K562 (cell line): ENCODE data around the gene TULP1. TPM values are rescaled to one million over a fixed set of nuclear protein-coding genes. Genes with fewer than 3 reads are reported as not detected.

ENCODE experiments used
- ATAC-seq: fragments of 200-7000 bp; cut with Tn5 transposase; 3 replicates; pipeline ENCODE4 v1.9.1; 2020; ENCODE audit warnings: moderate library complexity
- BruUV-seq: library from RNA; stranded (reverse); fragments of 400-500 nt; replicated peaks from 2 replicates; lab custom pipeline; 2021; lab: Mats Ljungman, UMichigan
- CTCF ChIA-PET: fragments of 300-600 bp; formaldehyde crosslinking; extraction: SDS; loops from one replicate; lab custom pipeline; 2021; ENCODE audit warnings: low intra/inter-chr PET ratio; lab: Yijun Ruan, JAX
- POLR2A ChIA-PET: fragments of 300-600, 350-650 bp; sonication (Branson Sonifier 250); formaldehyde crosslinking; extraction: SDS; loops from one replicate; lab custom pipeline; 2021; ENCODE audit warnings: antibody characterized with exemption, inconsistent platforms; lab: Yijun Ruan, JAX
- DNase-seq, 4 experiments: peaks; one replicate each; pipeline versions ENCODE4 v3.0.0 to v3.0.0-alpha.2; 2011 to 2018; ENCODE audit warnings: low spot score in 3 of 4, mixed read lengths in 3 of 4; ENCODE audit errors: extremely low read depth in 1 of 4
- FAIRE-seq: peaks from 2 replicates; lab custom pipeline; 2011; peaks lifted over from hg19 to GRCh38; lab: Jason Lieb, UNC
- H2AFZ ChIP-seq: 2 replicates; pipeline ENCODE4 v1.6.0; 2011; ENCODE audit warnings: low read depth, low read length, control low read depth, inconsistent platforms
- H3K27ac ChIP-seq: fragments of 200-600 bp; 3 replicates; pipeline ENCODE4 v1.8.0; 2011; ENCODE audit warnings: low read depth, mild to moderate bottlenecking, control low read depth, inconsistent platforms, low read length, moderate library complexity, mixed read lengths; ENCODE audit errors: extremely low read depth
- H3K27me3 ChIP-seq, 2 experiments: fragments of 300-600 bp in 1 of 2; 2 replicates in 1 of 2; 3 replicates in 1 of 2; pipeline versions ENCODE4 v1.6.0 to v1.8.0; 2011; ENCODE audit warnings: inconsistent platforms in 2 of 2, low read length in 2 of 2, mild to moderate bottlenecking in 1 of 2, mixed read lengths in 1 of 2, moderate library complexity in 1 of 2; ENCODE audit not compliant: control insufficient read depth in 2 of 2, insufficient read depth in 2 of 2
- H3K36me3 ChIP-seq: fragments of 300-600 bp; 3 replicates; pipeline ENCODE4 v1.8.0; 2011; ENCODE audit warnings: mild to moderate bottlenecking, low read length, inconsistent platforms; ENCODE audit not compliant: control insufficient read depth, insufficient read depth
- H3K4me1 ChIP-seq, 2 experiments: fragments of 200-600 bp in 1 of 2; replicated peaks in 1 of 2; 2 replicates in 1 of 2; 3 replicates in 1 of 2; pipeline versions ENCODE4 v1.5.1 to v1.8.0; 2011; ENCODE audit warnings: inconsistent platforms in 2 of 2, low read length in 2 of 2, mild to moderate bottlenecking in 1 of 2, mixed read lengths in 1 of 2, moderate library complexity in 1 of 2; ENCODE audit not compliant: control insufficient read depth in 2 of 2, insufficient read depth in 2 of 2
- H3K4me2 ChIP-seq: 2 replicates; pipeline ENCODE4 v1.6.1; 2011; ENCODE audit warnings: low read length, control low read depth, inconsistent platforms, mixed read lengths; ENCODE audit not compliant: insufficient read depth
- H3K4me3 ChIP-seq: fragments of 200-600 bp; sonication (generic), shearing (Covaris generic); 2 replicates; pipeline ENCODE4 v1.5.1; 2016; ENCODE audit warnings: control low read depth, inconsistent platforms
- H3K79me2 ChIP-seq: fragments of 200-600 bp; 3 replicates; pipeline ENCODE4 v1.8.0; 2011; ENCODE audit warnings: low read length, inconsistent platforms; ENCODE audit not compliant: control insufficient read depth, insufficient read depth
- H3K9ac ChIP-seq, 2 experiments: 2 replicates each; pipeline versions ENCODE4 v1.6.0 to v1.6.1; 2011; ENCODE audit warnings: low read depth in 2 of 2, low read length in 2 of 2, control low read depth in 1 of 2, inconsistent platforms in 1 of 2, mild to moderate bottlenecking in 1 of 2, mixed read lengths in 1 of 2; ENCODE audit not compliant: insufficient read depth in 1 of 2
- H3K9me1 ChIP-seq: one replicate; pipeline ENCODE4 v1.6.0; 2011; ENCODE audit warnings: inconsistent platforms, mild to moderate bottlenecking, low read length, moderate library complexity; ENCODE audit not compliant: control insufficient read depth, insufficient read depth
- H3K9me3 ChIP-seq: replicated peaks from 2 replicates; pipeline ENCODE4 v1.5.1; 2011; ENCODE audit warnings: low read depth, low read length, inconsistent platforms; ENCODE audit not compliant: control insufficient read depth, insufficient read depth
- H4K20me1 ChIP-seq: replicated peaks from 2 replicates; pipeline ENCODE4 v1.6.1; 2011; ENCODE audit warnings: low read length, inconsistent platforms, mixed read lengths; ENCODE audit not compliant: control insufficient read depth, insufficient read depth
- BCOR ChIP-seq: fragments of 450-650 bp; IDR thresholded peaks from 2 replicates; pipeline ENCODE4 v1.6.1; 2016
- BRD4 ChIP-seq: fragments of 200-600 bp; sonication (generic); IDR thresholded peaks from 2 replicates; pipeline ENCODE4 v1.6.1; 2017; ENCODE audit warnings: inconsistent platforms
- GABPB1 ChIP-seq: sonication (generic); formaldehyde crosslinking; IDR thresholded peaks from 2 replicates; pipeline ENCODE4 v1.8.0; 2022; ENCODE audit warnings: mild to moderate bottlenecking, missing genetic modification reagents
- GTF2A2 ChIP-seq: IDR thresholded peaks from 2 replicates; pipeline ENCODE4 v1.6.1; 2016; ENCODE audit warnings: mild to moderate bottlenecking, missing genetic modification characterization, missing compliant biosample characterization
- GTF2F1 ChIP-seq: IDR thresholded peaks from 2 replicates; pipeline ENCODE4 v1.6.1; 2011; ENCODE audit warnings: low read depth, low read length, improper control_type of control experiment
- NUFIP1 ChIP-seq: fragments of 450-650 bp; IDR thresholded peaks from 2 replicates; pipeline ENCODE4 v1.6.1; 2018; ENCODE audit not compliant: partially characterized antibody
- SREBF1 ChIP-seq: fragments of 150-350 bp; IDR thresholded peaks from 2 replicates; pipeline ENCODE4 v1.6.1; 2014; ENCODE audit warnings: antibody characterized with exemption, low read depth, low read length, borderline replicate concordance
- SRSF7 ChIP-seq: fragments of 200-400 bp; formaldehyde crosslinking; optimal IDR thresholded peaks from 2 replicates; pipeline ENCODE3; 2017; ENCODE audit warnings: mild to moderate bottlenecking, low read depth, low read length
- ZBTB1 ChIP-seq: sonication (generic); formaldehyde crosslinking; IDR thresholded peaks from 2 replicates; pipeline ENCODE4 v1.8.1; 2023; ENCODE audit warnings: missing genetic modification reagents, low read depth, mild to moderate bottlenecking, borderline replicate concordance
- ZNF696 ChIP-seq: fragments of 250-450 bp; sonication (Bioruptor Pico); conservative IDR thresholded peaks from 2 replicates; pipeline ENCODE4 v1.4.0; 2020; ENCODE audit warnings: mild to moderate bottlenecking, moderate library complexity
- ZNF79 ChIP-seq: fragments of 250-450 bp; sonication (Bioruptor Pico); IDR thresholded peaks from 2 replicates; pipeline ENCODE4 v1.4.0; 2020; ENCODE audit warnings: low read depth, mild to moderate bottlenecking, moderate library complexity
- WGBS: fragments of 100-300 bp; shearing (Covaris generic); methylation state at CpG from one replicate; pipeline ENCODE4 v1.1.6; 2016; ENCODE audit warnings: low coverage, mixed read lengths; ENCODE audit not compliant: insufficient coverage; ENCODE audit errors: missing lambda C conversion rate; 5-methylcytosine and 5-hydroxymethylcytosine counted together
- in situ Hi-C: fragments of 300-500 bp; cut with MboI; formaldehyde crosslinking; loops from 4 replicates; pipeline ENCODE4 v1.15.0; 2018; ENCODE audit warnings: inconsistent platforms, mixed read lengths
- intact Hi-C: fragments of 100-400 bp; cut with micrococcal nuclease; formaldehyde crosslinking; loops from 2 replicates; pipeline ENCODE4 v1.14.2; 2022
- polyA plus RNA-seq, 8 experiments: library from polyadenylated mRNA; depleted of rRNA in 4 of 8; stranded (reverse) in 5 of 8; unstranded in 3 of 8; fragments of >200 nt; fragmentation: Nextera tagmentation in 2 of 8; fragmentation: Illumina TruSeq in 1 of 8; extraction: Ambion mirVana in 2 of 8; extraction: Trizol in 1 of 8; gene quantifications; 2 replicates each; pipeline versions ENCODE4 v1.2.1 to v1.2.3, GENCODE V29; 2011 to 2014; ENCODE audit warnings: inconsistent platforms in 1 of 8, missing spikeins in 1 of 8
- total RNA-seq, 7 experiments: library from RNA; depleted of rRNA in 6 of 7; stranded (reverse); fragments of >200 nt in 6 of 7; fragmentation: Illumina TruSeq in 2 of 7; extraction: Trizol in 2 of 7; gene quantifications; 2 replicates each; pipeline versions ENCODE4 v1.2.1 to v1.2.3, GENCODE V29; 2011 to 2021; ENCODE audit warnings: low replicate concordance in 1 of 7
- TF ChIP-seq, protein P1 (sequence below): sonication (generic); formaldehyde crosslinking; IDR thresholded peaks from 2 replicates; pipeline ENCODE4 v1.8.0; 2023; ENCODE audit warnings: missing genetic modification reagents, mild to moderate bottlenecking, borderline replicate concordance

Gene TULP1
- total and polyA plus RNA-seq, 9 of the 15 experiments (the other 6 are each of a cell fraction or from before 2014, with no cell fraction given), result 0.06 to 0.17 (median 0.09) TPM; not detected in 6

DNA sequence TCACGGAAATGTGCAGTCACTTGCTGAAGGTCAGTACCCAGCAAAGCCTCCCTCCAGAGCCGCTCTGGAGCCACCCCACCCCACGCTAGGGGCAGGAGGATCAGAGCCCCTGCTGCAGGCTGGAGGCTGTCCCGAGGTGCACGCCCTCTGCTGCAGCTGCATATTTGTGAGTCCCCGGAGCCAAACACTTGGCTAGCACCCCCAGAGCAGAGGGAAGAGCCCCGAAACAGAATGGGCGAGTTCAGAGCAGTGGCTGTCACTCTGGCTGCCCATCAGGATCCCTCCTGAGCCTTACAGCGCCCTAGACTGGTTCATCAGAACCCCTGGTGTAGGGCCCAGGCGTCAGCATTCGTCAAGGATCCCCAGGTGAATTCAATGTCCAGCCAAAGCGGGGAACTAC lies 9.5 kb upstream of the TULP1 start:
- peak overlapping the region; percentile 79 for H2AFZ ChIP-seq
- 23% methylated on average over 12 of the region's 12 CpGs for WGBS
- POLR2A ChIA-PET, result interaction anchor here (0.5 to 0.7 kb wide), 3 partner anchors 12 to 555 kb away, joined by 3 read pairs; no protein-coding TSS in a partner anchor

DNA sequence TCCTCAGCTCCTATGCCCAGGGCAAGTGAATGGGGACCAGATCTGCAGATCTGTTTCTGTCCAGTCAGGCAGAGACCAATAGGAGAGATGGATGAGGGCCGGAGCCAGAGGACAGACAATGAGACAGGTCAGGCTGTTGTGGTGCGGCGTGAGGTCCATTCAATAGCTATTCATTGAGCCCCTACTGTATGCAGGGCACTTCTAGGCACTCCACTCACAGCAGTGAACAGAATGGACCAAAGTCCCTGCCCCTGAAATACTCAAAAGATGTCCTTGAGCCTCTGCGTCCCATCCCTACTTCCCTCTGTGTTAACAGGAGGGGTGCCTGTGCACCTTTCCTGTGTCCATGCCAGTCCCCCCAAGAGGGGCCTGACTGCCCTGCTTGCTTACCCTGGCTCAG lies 8.5 kb upstream of the TULP1 start:
- 23% methylated on average over 4 of the region's 4 CpGs for WGBS
- DNase-seq, result no peak
- H3K79me2 ChIP-seq, result no peaks in the 10 kb centered on the region
- H3K9ac ChIP-seq, result no peak overlapping the region
- H4K20me1 ChIP-seq, result no peaks in the 10 kb centered on the region
- H3K36me3 ChIP-seq, result no peaks in the 10 kb centered on the region
- H3K27ac ChIP-seq, result no peak overlapping the region
- no TSS peak for BruUV-seq
- no peaks in the 10 kb centered on the region for H3K9me1 ChIP-seq
- CTCF ChIA-PET, result interaction anchor here (3.5 kb wide), 1 partner anchor 216 kb away, joined by 42 read pairs; the partner anchor contains the start of gene ARMC12
- in situ Hi-C loops, result loop anchor here (5.0 kb wide), 1 partner anchor 216 kb away; the partner anchor contains the start of gene ARMC12
- peaks cover 0 to 3% of the 10 kb centered on the region in 2 experiments; a peak in 2 of 5 replicates for H3K4me1 ChIP-seq
- no peak overlapping the region for H3K4me2 ChIP-seq
- no peak overlapping the region for H2AFZ ChIP-seq
- no peak overlapping the region for H3K4me3 ChIP-seq
- ATAC-seq, result no peak
- FAIRE-seq, result no peak
- intact Hi-C loops, result loop anchor here (5.0 to 10.0 kb wide), 4 partner anchors 61 to 574 kb away; partner anchors contain the start of gene DEF6
- peaks cover 13 to 34% of the 10 kb centered on the region in 2 experiments for H3K27me3 ChIP-seq
- POLR2A ChIA-PET, result interaction anchor here (0.8 to 1.0 kb wide), 2 partner anchors 11 to 226 kb away, joined by 5 to 6 read pairs; no protein-coding TSS in a partner anchor
- H3K9me3 ChIP-seq, result no peaks in the 10 kb centered on the region
- TF ChIP-seq, protein P1, sequence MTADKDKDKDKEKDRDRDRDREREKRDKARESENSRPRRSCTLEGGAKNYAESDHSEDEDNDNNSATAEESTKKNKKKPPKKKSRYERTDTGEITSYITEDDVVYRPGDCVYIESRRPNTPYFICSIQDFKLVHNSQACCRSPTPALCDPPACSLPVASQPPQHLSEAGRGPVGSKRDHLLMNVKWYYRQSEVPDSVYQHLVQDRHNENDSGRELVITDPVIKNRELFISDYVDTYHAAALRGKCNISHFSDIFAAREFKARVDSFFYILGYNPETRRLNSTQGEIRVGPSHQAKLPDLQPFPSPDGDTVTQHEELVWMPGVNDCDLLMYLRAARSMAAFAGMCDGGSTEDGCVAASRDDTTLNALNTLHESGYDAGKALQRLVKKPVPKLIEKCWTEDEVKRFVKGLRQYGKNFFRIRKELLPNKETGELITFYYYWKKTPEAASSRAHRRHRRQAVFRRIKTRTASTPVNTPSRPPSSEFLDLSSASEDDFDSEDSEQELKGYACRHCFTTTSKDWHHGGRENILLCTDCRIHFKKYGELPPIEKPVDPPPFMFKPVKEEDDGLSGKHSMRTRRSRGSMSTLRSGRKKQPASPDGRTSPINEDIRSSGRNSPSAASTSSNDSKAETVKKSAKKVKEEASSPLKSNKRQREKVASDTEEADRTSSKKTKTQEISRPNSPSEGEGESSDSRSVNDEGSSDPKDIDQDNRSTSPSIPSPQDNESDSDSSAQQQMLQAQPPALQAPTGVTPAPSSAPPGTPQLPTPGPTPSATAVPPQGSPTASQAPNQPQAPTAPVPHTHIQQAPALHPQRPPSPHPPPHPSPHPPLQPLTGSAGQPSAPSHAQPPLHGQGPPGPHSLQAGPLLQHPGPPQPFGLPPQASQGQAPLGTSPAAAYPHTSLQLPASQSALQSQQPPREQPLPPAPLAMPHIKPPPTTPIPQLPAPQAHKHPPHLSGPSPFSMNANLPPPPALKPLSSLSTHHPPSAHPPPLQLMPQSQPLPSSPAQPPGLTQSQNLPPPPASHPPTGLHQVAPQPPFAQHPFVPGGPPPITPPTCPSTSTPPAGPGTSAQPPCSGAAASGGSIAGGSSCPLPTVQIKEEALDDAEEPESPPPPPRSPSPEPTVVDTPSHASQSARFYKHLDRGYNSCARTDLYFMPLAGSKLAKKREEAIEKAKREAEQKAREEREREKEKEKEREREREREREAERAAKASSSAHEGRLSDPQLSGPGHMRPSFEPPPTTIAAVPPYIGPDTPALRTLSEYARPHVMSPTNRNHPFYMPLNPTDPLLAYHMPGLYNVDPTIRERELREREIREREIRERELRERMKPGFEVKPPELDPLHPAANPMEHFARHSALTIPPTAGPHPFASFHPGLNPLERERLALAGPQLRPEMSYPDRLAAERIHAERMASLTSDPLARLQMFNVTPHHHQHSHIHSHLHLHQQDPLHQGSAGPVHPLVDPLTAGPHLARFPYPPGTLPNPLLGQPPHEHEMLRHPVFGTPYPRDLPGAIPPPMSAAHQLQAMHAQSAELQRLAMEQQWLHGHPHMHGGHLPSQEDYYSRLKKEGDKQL, result no peak
- TF ChIP-seq ZBTB1 (CRISPR knock-in tag) (no peak), GTF2F1 (no peak), ZNF79 (CRISPR knock-in tag) (no peak), BRD4 (no peak), SREBF1 (no peak)

More for the DNA sequence above, 9.5 kb upstream of the TULP1 start:
- Histone ChIP-seq H3K27ac (no peak overlapping the region), H3K4me3 (no peak overlapping the region), H3K9me3 (no peaks in the 10 kb centered on the region), H3K9me1 (no peaks in the 10 kb centered on the region), H3K4me2 (no peak overlapping the region; the same call in 1 of the 2 replicates), H3K79me2 (no peaks in the 10 kb centered on the region), H3K27me3 (peaks cover 15 to 38% of the 10 kb centered on the region in 2 experiments), H3K4me1 (peaks cover 0 to 3% of the 10 kb centered on the region in 2 experiments; a peak in 2 of 5 replicates), H4K20me1 (no peaks in the 10 kb centered on the region), H3K36me3 (no peaks in the 10 kb centered on the region), H3K9ac (peak overlapping the region in 1 of 2 experiments; percentile 49; a peak in 2 of 4 replicates)
- FAIRE-seq (no peak), DNase-seq (no peak), ATAC-seq (peak; percentile 9; the same call in 2 of the 3 replicates)
- in situ Hi-C loops (loop anchor here (5.0 kb wide), 1 partner anchor 215 kb away; the partner anchor contains the start of gene ARMC12), intact Hi-C loops (loop anchor here (1.0 to 10.0 kb wide), 6 partner anchors 30 to 573 kb away; partner anchors contain the start of genes ARMC12 and DEF6)
- no peak for TF ChIP-seq ZBTB1 (CRISPR knock-in tag)
- no peak for TF ChIP-seq GTF2A2 (tag)
- TF ChIP-seq BCOR, result no peak
- TF ChIP-seq SRSF7, result no peak
- TF ChIP-seq ZNF696 (CRISPR knock-in tag), result no peak
- peak; percentile 43; the same call in 1 of the 2 replicates for TF ChIP-seq GABPB1 (CRISPR knock-in tag)
- no peak for TF ChIP-seq NUFIP1
- CTCF ChIA-PET, result interaction anchor here (0.7 to 3.5 kb wide), 5 partner anchors 30 to 235 kb away, joined by 3 to 42 read pairs (median 4); partner anchors contain the start of gene ARMC12
- no TSS peak for BruUV-seq
